ENCODE data around the gene EPHA8.

Gene EPHA8

GRCh38 chr1:22526677-22527076 lies 36.6 kb upstream of the EPHA8 start:
- no peak for DNase-seq (ENCODE audit: extremely low spot score)
- no peak for TF ChIP-seq HDGF (IDR thresholded peaks at IDR 0.05; ENCODE audit: borderline replicate concordance)
- no peak for TF ChIP-seq ARNT (IDR thresholded peaks at IDR 0.05)
- no peak for TF ChIP-seq ZNF384 (IDR thresholded peaks at IDR 0.05)
- POLR2A ChIA-PET: no interaction called here
- CTCF ChIA-PET: no interaction called here

GRCh38 chr1:22527122-22527521 lies 36.2 kb upstream of the EPHA8 start:
- TF ChIP-seq SP1 (IDR thresholded peaks at IDR 0.05): no peak
- no peak for TF ChIP-seq PKNOX1 (IDR thresholded peaks at IDR 0.05)
- no peak for TF ChIP-seq SUZ12 (IDR thresholded peaks at IDR 0.05)
- no peak for TF ChIP-seq ELF4 (IDR thresholded peaks at IDR 0.05)
- TF ChIP-seq NFRKB (IDR thresholded peaks at IDR 0.05): no peak
- TF ChIP-seq BHLHE40 (IDR thresholded peaks at IDR 0.05; ENCODE audit: borderline replicate concordance): no peak
- TF ChIP-seq ZNF384 (IDR thresholded peaks at IDR 0.05): no peak
- TF ChIP-seq CTBP1 (IDR thresholded peaks at IDR 0.05; ENCODE audit: borderline replicate concordance): no peak
- TF ChIP-seq FOXM1 (IDR thresholded peaks at IDR 0.05; ENCODE audit: borderline replicate concordance): no peak
- no peak for TF ChIP-seq LEF1 (IDR thresholded peaks at IDR 0.05; ENCODE audit: borderline replicate concordance)
- no peak for TF ChIP-seq TARDBP (IDR thresholded peaks at IDR 0.05)
- no peak for TF ChIP-seq L3MBTL2 (conservative IDR thresholded peaks at IDR 0.05)
- TF ChIP-seq FOXA1 (IDR thresholded peaks at IDR 0.05): no peak
- no peak for TF ChIP-seq HDGF (IDR thresholded peaks at IDR 0.05; ENCODE audit: borderline replicate concordance)
- TF ChIP-seq ARNT (IDR thresholded peaks at IDR 0.05): no peak
- no peak for TF ChIP-seq FOXK2 (IDR thresholded peaks at IDR 0.05)
- CTCF ChIA-PET: interaction anchor here (1.3 to 1.7 kb wide), 2 partner anchors 112 to 115 kb away, joined by 4 to 5 read pairs; no protein-coding TSS in a partner anchor
- no peak for DNase-seq (ENCODE audit: extremely low spot score)
- POLR2A ChIA-PET: no interaction called here

- DNase-seq (ENCODE audit: extremely low spot score): no peak
- ChIA-PET CTCF (interaction anchor here (1.3 to 1.7 kb wide), 2 partner anchors 112 to 114 kb away, joined by 4 to 5 read pairs; no protein-coding TSS in a partner anchor), POLR2A (no interaction called here)
- TF ChIP-seq LEF1 (IDR thresholded peaks at IDR 0.05; ENCODE audit: borderline replicate concordance) (no peak), TARDBP (IDR thresholded peaks at IDR 0.05) (no peak), ARNT (IDR thresholded peaks at IDR 0.05) (no peak), L3MBTL2 (conservative IDR thresholded peaks at IDR 0.05) (no peak)
Observed at GRCh38 chr1:22527555-22528296, 35.6 kb upstream of the EPHA8 start.

GRCh38 chr1:22528451-22528850 lies 34.8 kb upstream of the EPHA8 start:
- CTCF ChIA-PET: interaction anchor here (1.3 to 1.7 kb wide), 2 partner anchors 111 to 114 kb away, joined by 4 to 5 read pairs; no protein-coding TSS in a partner anchor
- POLR2A ChIA-PET: no interaction called here
- TF ChIP-seq ARNT (IDR thresholded peaks at IDR 0.05) (no peak), PKNOX1 (IDR thresholded peaks at IDR 0.05) (no peak), FOXM1 (IDR thresholded peaks at IDR 0.05; ENCODE audit: borderline replicate concordance) (no peak), FOXK2 (IDR thresholded peaks at IDR 0.05) (no peak), ZNF384 (IDR thresholded peaks at IDR 0.05) (no peak), LEF1 (IDR thresholded peaks at IDR 0.05; ENCODE audit: borderline replicate concordance) (no peak), CTBP1 (IDR thresholded peaks at IDR 0.05; ENCODE audit: borderline replicate concordance) (no peak), L3MBTL2 (conservative IDR thresholded peaks at IDR 0.05) (no peak)
- no peak for DNase-seq (ENCODE audit: extremely low spot score)

GRCh38 chr1:22529901-22530621 lies 33.2 kb upstream of the EPHA8 start:
- TF ChIP-seq NFRKB (IDR thresholded peaks at IDR 0.05) (no peak), FOXK2 (IDR thresholded peaks at IDR 0.05) (no peak), TARDBP (IDR thresholded peaks at IDR 0.05) (no peak)
- ChIA-PET POLR2A (no interaction called here), CTCF (no interaction called here)
- no peak for DNase-seq (ENCODE audit: extremely low spot score)

- CTCF ChIA-PET: interaction anchor here (0.7 kb wide), 1 partner anchor 31 kb away, joined by 3 read pairs; no protein-coding TSS in a partner anchor
- DNase-seq (ENCODE audit: extremely low spot score): no peak
- no peak for TF ChIP-seq CTBP1 (IDR thresholded peaks at IDR 0.05; ENCODE audit: borderline replicate concordance)
- POLR2A ChIA-PET: interaction anchor here (2.9 kb wide), 1 partner anchor 9 kb away, joined by 9 read pairs; no protein-coding TSS in a partner anchor
Observed at GRCh38 chr1:22530715-22531114, 32.6 kb upstream of the EPHA8 start.

- POLR2A ChIA-PET: interaction anchor here (2.9 kb wide), 1 partner anchor 10 kb away, joined by 9 read pairs; no protein-coding TSS in a partner anchor
- TF ChIP-seq BHLHE40 (IDR thresholded peaks at IDR 0.05; ENCODE audit: borderline replicate concordance) (no peak), LEF1 (IDR thresholded peaks at IDR 0.05; ENCODE audit: borderline replicate concordance) (no peak), SUZ12 (IDR thresholded peaks at IDR 0.05) (no peak), NFRKB (IDR thresholded peaks at IDR 0.05) (no peak)
- CTCF ChIA-PET: interaction anchor here (0.7 kb wide), 1 partner anchor 32 kb away, joined by 3 read pairs; no protein-coding TSS in a partner anchor
- no peak for DNase-seq (ENCODE audit: extremely low spot score)
Observed at GRCh38 chr1:22531251-22531650, 32.0 kb upstream of the EPHA8 start.
